Raji (cell line): ENCODE measurements around the gene GIN1.

Experiments used
- POLR2A ChIP-seq: IDR thresholded peaks from 2 replicates; pipeline ENCODE4 v1.6.1; 2011; ENCODE audit warnings: low read depth, low read length, control low read depth; ENCODE audit not compliant: insufficient read depth

GIN1 gene

DNA sequence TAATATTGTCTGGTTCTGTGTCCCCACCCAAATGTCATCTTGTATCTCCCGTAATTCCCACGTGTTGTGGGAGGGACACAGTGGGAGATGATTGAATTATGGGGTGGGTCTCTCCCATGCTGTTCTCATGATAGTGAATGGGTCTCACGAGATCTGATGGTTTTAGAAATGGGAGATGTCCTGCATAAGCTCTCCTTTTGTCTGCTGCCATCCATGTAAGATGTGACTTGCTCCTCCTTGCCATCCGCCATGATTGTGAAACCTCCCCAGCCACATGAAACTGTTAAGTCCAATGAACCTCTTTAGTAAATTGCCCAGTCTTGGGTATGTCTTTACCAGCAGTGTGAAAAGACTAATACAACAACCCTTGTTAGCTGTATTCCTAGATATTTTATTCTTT is 44.5 kb downstream of the GIN1 start:
- TF ChIP-seq POLR2A = no peak

DNA sequence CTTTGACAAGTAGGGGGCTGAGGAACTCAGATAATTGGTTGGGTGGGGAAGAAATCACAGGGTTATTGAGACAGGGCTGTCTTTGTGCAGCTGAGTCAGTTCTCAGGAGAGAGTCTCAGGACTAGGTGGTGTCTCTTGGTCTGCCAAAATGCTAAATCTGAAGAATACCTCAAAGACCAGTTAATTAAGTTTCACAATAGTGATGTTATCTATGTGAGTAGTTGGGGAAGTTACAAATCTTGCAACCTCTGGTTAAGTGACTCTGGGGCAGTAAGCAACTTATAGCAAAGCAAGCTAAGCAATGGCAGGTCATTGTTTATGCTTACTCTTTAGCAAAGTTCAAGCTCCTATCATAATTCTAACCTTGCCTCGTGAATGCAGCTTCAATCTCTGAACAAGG is 53.6 kb downstream of the GIN1 start:
- TF ChIP-seq POLR2A = no peak

DNA sequence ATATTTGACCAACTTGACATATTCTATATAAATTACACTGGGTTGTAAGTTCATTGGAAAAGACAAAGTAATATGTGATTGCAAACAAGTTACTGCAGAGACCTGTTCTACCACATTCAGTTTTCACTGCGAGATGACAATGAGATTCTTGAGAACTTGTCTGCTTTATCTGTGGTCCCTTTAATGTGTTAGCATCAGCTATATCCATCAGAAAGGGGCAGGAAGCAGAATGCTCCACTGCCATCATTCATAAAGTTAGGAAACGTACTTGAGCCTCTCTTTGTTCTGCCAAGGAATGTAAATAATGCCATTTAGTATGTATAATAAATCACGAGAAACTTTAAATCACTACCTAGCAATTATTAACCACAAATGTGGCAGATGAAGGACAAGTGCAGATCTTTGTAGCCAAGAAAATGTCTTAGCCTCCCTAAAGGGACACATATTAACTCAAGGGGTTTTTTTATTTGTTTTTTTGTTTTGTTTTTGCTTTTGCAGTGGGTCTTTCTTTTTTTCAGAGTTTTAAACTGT is 59.4 kb downstream of the GIN1 start:
- no peak for TF ChIP-seq POLR2A

DNA sequence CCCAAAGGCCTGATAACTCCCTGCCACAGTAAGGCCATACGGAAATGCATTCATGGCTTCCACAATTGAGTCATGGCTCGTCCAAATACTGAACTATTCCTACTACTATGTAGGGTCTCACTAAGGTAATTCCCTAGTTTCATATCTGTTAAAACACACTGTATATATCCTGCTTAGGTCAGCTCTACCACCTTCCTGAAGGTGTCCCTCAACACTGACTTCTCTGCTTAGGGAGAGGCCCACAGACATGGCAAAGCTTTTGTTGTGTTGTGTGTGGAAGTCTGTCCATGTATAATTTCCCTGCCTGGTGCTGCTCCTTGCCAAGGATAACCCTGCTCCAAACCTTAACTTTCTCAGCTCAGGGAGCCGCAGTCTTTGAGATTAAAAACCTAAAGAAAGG is 60.4 kb downstream of the GIN1 start:
- no peak for TF ChIP-seq POLR2A

DNA sequence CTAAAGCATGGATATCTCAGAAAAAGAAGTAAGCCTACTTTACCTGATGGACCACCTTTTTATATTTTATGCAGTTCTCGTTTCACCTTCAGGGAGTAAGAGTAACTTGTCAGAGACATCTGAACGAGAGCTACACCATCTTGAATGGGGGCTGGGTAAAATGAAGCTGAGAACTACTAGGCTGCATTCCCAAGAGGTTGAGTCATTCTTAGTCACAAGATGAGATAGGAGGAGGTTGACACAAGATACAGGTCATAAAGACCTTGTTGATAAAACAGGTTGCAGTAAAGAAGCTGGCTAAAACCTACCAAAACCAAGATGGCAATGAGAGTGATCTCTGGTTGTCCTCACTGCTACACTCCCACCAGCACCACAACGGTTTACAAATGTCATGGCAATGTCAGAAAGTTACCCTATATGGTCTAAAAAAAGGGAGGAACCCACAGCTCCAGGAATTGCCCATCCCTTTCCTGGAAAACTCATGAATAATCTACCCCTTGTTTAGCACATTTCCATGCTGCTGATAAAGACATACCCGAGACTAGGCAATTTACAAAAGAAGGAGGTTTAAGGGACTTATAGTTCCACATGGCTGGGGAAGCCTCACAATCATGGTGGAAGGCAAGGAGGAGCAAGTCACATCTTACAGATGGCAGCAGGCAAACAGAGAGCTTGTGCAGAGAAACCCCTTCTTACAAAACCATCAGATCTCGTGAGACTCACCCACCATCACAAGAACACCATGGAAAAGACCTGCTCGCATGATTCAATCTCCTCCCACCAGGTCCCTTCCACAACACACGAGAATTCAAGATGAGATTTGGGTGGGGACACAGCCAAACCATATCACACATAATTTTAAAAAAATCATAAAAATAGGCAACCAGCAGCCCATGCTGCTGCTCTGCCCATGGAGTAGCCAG is 62.5 kb downstream of the GIN1 start:
- no peak for TF ChIP-seq POLR2A

DNA sequence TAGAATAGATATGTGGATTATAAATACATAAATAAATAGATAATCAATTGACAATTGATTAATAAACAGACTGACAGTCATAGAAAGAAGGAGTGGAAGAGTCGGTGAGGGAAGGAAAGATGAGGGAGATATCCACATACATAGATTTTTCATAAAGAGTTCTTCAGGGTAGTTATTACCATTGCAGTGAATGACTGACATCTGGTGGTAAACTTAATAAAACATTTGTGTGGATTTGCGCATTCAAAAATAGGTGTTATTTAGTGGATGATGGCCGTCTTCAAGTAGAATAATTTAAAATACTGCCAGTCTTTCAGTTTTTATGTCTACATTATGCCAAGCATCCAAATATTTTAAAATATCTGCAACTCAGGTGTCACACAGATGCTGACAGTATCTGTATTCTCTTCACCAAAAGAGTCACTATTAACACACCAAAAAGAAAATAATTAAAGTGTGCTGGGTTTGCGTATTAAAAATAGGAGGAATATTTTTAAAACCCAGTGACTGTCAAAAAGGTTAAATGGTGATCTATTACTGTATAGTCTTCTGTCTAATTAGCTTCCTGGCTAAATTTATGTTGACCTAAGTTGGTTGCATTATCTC is 78.8 kb downstream of the GIN1 start:
- no peak for TF ChIP-seq POLR2A

DNA sequence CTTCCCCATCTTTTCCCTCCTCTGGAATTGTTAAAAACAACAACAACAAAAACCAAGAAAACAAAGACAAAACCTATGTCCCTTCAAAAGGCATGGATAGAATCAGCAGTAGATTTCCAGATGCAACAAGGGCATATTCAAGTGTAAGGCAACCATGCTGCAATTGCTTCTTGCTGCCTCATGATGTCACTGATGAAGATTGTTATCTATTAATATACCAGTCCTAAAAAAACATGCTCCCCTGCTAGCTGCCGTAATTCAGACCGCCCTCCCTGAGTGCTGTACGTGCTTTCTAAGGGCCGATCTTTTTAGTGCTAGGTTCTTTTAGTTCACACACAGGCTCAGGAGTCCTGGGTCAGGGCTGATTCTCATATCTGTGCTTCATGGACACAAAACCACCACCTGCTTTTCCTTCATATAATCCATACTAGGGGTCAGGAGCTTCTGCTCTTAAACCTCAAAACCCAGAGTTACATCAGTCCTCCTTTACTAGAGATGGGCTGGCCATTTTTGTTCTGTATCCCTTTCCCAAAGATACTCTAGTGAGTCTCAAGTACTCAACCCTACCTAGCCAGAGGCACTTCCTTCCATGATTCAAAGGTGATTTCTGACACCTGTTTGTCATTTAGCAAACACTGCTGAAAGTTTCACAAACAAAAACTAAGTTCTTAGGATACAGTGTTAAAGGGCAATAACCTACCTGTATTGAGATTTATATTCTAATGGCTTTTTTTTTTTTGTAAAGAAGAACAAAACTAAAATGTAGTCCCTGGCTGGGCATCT is 82.1 kb downstream of the GIN1 start:
- no peak for TF ChIP-seq POLR2A

DNA sequence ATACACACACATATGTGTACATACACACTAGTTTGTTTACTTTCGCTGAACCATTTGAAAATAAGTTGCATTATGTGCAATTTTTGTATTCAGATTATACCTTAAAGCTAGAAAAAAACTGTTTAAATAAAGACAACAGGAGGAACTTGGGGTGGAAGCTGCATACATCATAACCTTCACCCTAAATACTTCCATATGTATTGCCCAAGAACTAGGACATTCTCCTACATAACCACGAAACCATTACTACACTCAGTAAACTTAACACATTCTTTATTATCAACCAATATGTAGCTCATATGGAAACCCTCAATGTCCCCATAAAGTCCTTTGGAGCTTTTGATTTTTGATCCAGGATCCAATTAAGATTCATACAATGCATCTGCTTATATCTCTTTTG is 83.3 kb downstream of the GIN1 start:
- no peak for TF ChIP-seq POLR2A
